Retina (tissue), 1 donor: ENCODE results near the gene SLC5A10.
"Not testable (repeated sequence)": the region's sequence is repeated elsewhere in the genome, so short reads cannot be mapped to it uniquely, and the experiment has no call there.

ENCODE experiments used
- DNase-seq: peaks from one replicate; pipeline ENCODE4 v3.0.0-alpha.2; 2016

SLC5A10 gene

GRCh38 chr17:18951941-18952842 is at the start of gene SLC5A10:
SLC5A10 (plus strand) TSS chr17:18952165; CDS start chr17:18952206, 41 bp downstream.
- DNase-seq: no peak

- DNase-seq: no peak
These were observed 47.5 kb upstream of the SLC5A10 start for GRCh38 chr17:18904482-18904881.

- DNase-seq: no peak
These were observed 46.7 kb upstream of the SLC5A10 start for GRCh38 chr17:18905226-18905625.

- no peak for DNase-seq
These were observed 41.6 kb upstream of the SLC5A10 start for GRCh38 chr17:18910326-18910725.

- DNase-seq: no peak
These were observed 41.1 kb upstream of the SLC5A10 start for GRCh38 chr17:18910881-18911280.

- DNase-seq: no peak
These were observed 35.0 kb upstream of the SLC5A10 start for GRCh38 chr17:18916816-18917500.

- DNase-seq: no peak
These were observed 34.4 kb upstream of the SLC5A10 start for GRCh38 chr17:18917506-18918032.

- no peak for DNase-seq
These were observed 32.0 kb upstream of the SLC5A10 start for GRCh38 chr17:18919963-18920362.

- no peak for DNase-seq
These were observed 31.0 kb upstream of the SLC5A10 start for GRCh38 chr17:18920911-18921441.

- DNase-seq: no peak
These were observed 30.5 kb upstream of the SLC5A10 start for GRCh38 chr17:18921485-18921884.

GRCh38 chr17:18921912-18922451 is 30.0 kb upstream of the SLC5A10 start:
- no peak for DNase-seq

- not testable (repeated sequence) for DNase-seq
These were observed 29.4 kb upstream of the SLC5A10 start for GRCh38 chr17:18922596-18922995.

- DNase-seq: no peak
These were observed 26.8 kb upstream of the SLC5A10 start for GRCh38 chr17:18925187-18925586.

- no peak for DNase-seq
These were observed 23.3 kb upstream of the SLC5A10 start for GRCh38 chr17:18928628-18929125.

- no peak for DNase-seq
These were observed 19.5 kb upstream of the SLC5A10 start for GRCh38 chr17:18932360-18933055.

GRCh38 chr17:18933102-18934058 is 18.6 kb upstream of the SLC5A10 start:
- no peak for DNase-seq

- no peak for DNase-seq
These were observed 13.8 kb upstream of the SLC5A10 start for GRCh38 chr17:18937981-18938691.

- no peak for DNase-seq
These were observed 13.3 kb upstream of the SLC5A10 start for GRCh38 chr17:18938692-18939023.

GRCh38 chr17:18944646-18945045 is 7.3 kb upstream of the SLC5A10 start:
- DNase-seq: no peak

GRCh38 chr17:18946536-18946935 is 5.4 kb upstream of the SLC5A10 start:
- DNase-seq: no peak

- DNase-seq: no peak
These were observed 4.1 kb upstream of the SLC5A10 start for GRCh38 chr17:18947866-18948265.
